ENCODE results near the gene LYST. TPM values are rescaled to one million over a fixed set of nuclear protein-coding genes. Genes with fewer than 3 reads are reported as not detected.

Gene LYST
- total and polyA plus RNA-seq, 2 donors (not counting 1 experiment from before 2014, with no cell fraction given), result 7.5 to 50.2 TPM

GRCh38 chr1:235779770-235780169 is 86.9 kb downstream of the LYST start:
- no peak for DNase-seq (ENCODE audit: low read depth in 2 of 2)
- Histone ChIP-seq H2AFZ (ENCODE audit: low read length) (no peak overlapping the region), H3K9me3 (ENCODE audit: control insufficient read depth, insufficient read depth, low read depth, low read length) (no peaks in the 10 kb centered on the region), H3K4me1 (ENCODE audit: control insufficient read depth, extremely low read depth, insufficient read depth, low read length) (peaks cover 5% of the 10 kb centered on the region), H3K27me3 (ENCODE audit: control insufficient read depth, insufficient read depth, low read length) (no peaks in the 10 kb centered on the region), H3K36me3 (ENCODE audit: control insufficient read depth, insufficient read depth, low read length) (no peaks in the 10 kb centered on the region), H3K4me3 (replicated peaks in 1 of 4; ENCODE audit: control extremely low read depth in 1 of 4, insufficient read depth in 1 of 4, low read depth in 3 of 4, low read length in 4 of 4) (no peak overlapping the region), H4K20me1 (ENCODE audit: control insufficient read depth, extremely low read depth, insufficient read depth, low read length) (no peaks in the 10 kb centered on the region), H3K9ac (ENCODE audit: insufficient read depth, low read length) (no peak overlapping the region), H3K4me2 (ENCODE audit: extremely low read depth, insufficient read depth, low read length) (no peak overlapping the region), H3K79me2 (ENCODE audit: control insufficient read depth, insufficient read depth, low read length) (no peaks in the 10 kb centered on the region), H3K27ac (ENCODE audit: insufficient read depth, low read length) (no peak overlapping the region)
- TF ChIP-seq EZH2 (IDR thresholded peaks at IDR 0.05; ENCODE audit: low read length, missing control alignments) (no peak), CTCF (conservative IDR thresholded peaks at IDR 0.05 in 1 of 2, IDR thresholded peaks at IDR 0.05 in 1 of 2; ENCODE audit: low read depth in 1 of 2, low read length in 2 of 2) (no peak)

DNA sequence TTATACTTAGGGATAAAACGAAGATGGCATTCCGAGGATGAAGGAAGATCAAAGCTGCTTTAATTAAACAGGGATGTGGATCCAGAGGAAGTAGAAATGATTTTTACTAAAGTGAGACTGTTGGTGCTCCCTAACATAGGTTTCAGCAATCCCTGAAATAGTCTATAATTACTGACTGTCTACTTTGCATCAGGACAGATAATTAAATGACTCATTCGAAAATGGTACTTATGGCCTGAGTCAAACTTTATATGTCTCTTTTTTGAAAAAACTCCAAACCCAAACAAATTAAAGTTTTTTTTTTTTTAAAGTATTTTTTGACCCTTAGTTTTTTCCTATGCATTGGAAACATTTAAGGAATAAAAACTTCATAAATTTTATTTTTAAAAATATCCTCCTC is 90.3 kb downstream of the LYST start:
- no peaks in the 10 kb centered on the region for H3K9me3 ChIP-seq (ENCODE audit: control insufficient read depth, insufficient read depth, low read depth, low read length)
- no peaks in the 10 kb centered on the region for H3K36me3 ChIP-seq (ENCODE audit: control insufficient read depth, insufficient read depth, low read length)
- no peaks in the 10 kb centered on the region for H4K20me1 ChIP-seq (ENCODE audit: control insufficient read depth, extremely low read depth, insufficient read depth, low read length)
- no peak overlapping the region for H3K27ac ChIP-seq (ENCODE audit: insufficient read depth, low read length)
- no peak overlapping the region for H3K9ac ChIP-seq (ENCODE audit: insufficient read depth, low read length)
- H3K4me3 ChIP-seq (replicated peaks in 1 of 4; ENCODE audit: control extremely low read depth in 1 of 4, insufficient read depth in 1 of 4, low read depth in 3 of 4, low read length in 4 of 4), result no peak overlapping the region
- H3K79me2 ChIP-seq (ENCODE audit: control insufficient read depth, insufficient read depth, low read length), result no peaks in the 10 kb centered on the region
- no peak overlapping the region for H3K4me2 ChIP-seq (ENCODE audit: extremely low read depth, insufficient read depth, low read length)
- no peak for DNase-seq (ENCODE audit: low read depth in 2 of 2)
- TF ChIP-seq EZH2 (IDR thresholded peaks at IDR 0.05; ENCODE audit: low read length, missing control alignments) (no peak), CTCF (conservative IDR thresholded peaks at IDR 0.05 in 1 of 2, IDR thresholded peaks at IDR 0.05 in 1 of 2; ENCODE audit: low read depth in 1 of 2, low read length in 2 of 2) (no peak)
- H3K27me3 ChIP-seq (ENCODE audit: control insufficient read depth, insufficient read depth, low read length), result no peaks in the 10 kb centered on the region
- H2AFZ ChIP-seq (ENCODE audit: low read length), result no peak overlapping the region
- no peaks in the 10 kb centered on the region for H3K4me1 ChIP-seq (ENCODE audit: control insufficient read depth, extremely low read depth, insufficient read depth, low read length)

DNA sequence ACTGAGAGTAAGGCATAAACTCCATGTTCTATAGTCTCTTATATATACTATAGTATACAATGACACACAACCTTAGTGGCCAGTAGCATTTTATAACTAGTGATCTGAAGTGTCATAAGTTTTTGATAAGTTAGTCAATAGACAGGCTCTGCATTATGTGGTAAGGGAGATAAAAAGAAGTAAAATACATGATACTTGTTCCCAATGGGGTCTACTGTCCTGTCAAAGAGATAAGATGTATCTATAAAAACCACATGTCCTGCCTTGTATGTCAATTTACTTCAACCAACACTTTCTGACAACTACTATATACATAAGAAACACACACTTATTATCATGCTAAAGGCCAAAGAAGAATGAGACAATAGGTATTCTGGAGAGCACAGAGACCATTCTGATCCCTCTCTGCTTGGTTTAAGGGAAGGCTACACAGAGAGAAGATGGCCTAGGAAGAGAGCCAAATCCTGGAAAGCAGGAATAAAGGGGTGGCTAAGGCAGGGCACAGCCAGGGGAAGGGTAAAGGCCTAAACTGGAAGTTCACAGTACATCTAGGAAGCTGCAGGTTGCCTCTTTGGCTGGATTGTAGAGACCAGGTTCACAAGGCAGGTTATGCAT is 91.4 kb downstream of the LYST start:
- no peaks in the 10 kb centered on the region for H3K36me3 ChIP-seq (ENCODE audit: control insufficient read depth, insufficient read depth, low read length)
- no peak overlapping the region for H3K27ac ChIP-seq (ENCODE audit: insufficient read depth, low read length)
- no peak overlapping the region for H3K4me3 ChIP-seq (replicated peaks in 1 of 4; ENCODE audit: control extremely low read depth in 1 of 4, insufficient read depth in 1 of 4, low read depth in 3 of 4, low read length in 4 of 4)
- H3K9ac ChIP-seq (ENCODE audit: insufficient read depth, low read length), result no peak overlapping the region
- no peaks in the 10 kb centered on the region for H3K79me2 ChIP-seq (ENCODE audit: control insufficient read depth, insufficient read depth, low read length)
- no peaks in the 10 kb centered on the region for H3K9me3 ChIP-seq (ENCODE audit: control insufficient read depth, insufficient read depth, low read depth, low read length)
- H3K4me1 ChIP-seq (ENCODE audit: control insufficient read depth, extremely low read depth, insufficient read depth, low read length), result no peaks in the 10 kb centered on the region
- TF ChIP-seq EZH2 (IDR thresholded peaks at IDR 0.05; ENCODE audit: low read length, missing control alignments), result no peak
- no peaks in the 10 kb centered on the region for H4K20me1 ChIP-seq (ENCODE audit: control insufficient read depth, extremely low read depth, insufficient read depth, low read length)
- no peak overlapping the region for H2AFZ ChIP-seq (ENCODE audit: low read length)
- H3K27me3 ChIP-seq (ENCODE audit: control insufficient read depth, insufficient read depth, low read length), result no peaks in the 10 kb centered on the region
- no peak overlapping the region for H3K4me2 ChIP-seq (ENCODE audit: extremely low read depth, insufficient read depth, low read length)
- no peak for DNase-seq (ENCODE audit: low read depth in 2 of 2)

Measured in fibroblast of lung (primary cell).